Suprapubic skin (tissue), 3 donors: ENCODE data around the gene CLEC7A.

Source experiments
- EP300 ChIP-seq: sonication (generic); formaldehyde crosslinking; IDR thresholded peaks from one replicate; pipeline ENCODE4 v1.6.1; 2017; ENCODE audit warnings: antibody characterized with exemption
- POLR2A ChIP-seq, 2 donors: fragments of 450-650 bp; IDR thresholded peaks; one replicate each; pipeline ENCODE4 v1.6.1; 2017; ENCODE audit warnings: antibody characterized with exemption in 2 of 2, mild to moderate bottlenecking in 2 of 2, moderate library complexity in 2 of 2
- TF ChIP-seq, protein P1 (sequence below), 2 donors: fragments of 200-600 bp in 1 of 2; fragments of 450-650 bp in 1 of 2; sonication (generic) in 1 of 2; IDR thresholded peaks; one replicate each; pipeline ENCODE4 v1.5.1; 2016 to 2019; ENCODE audit warnings: antibody characterized with exemption in 2 of 2, mild to moderate bottlenecking in 1 of 2, moderate library complexity in 1 of 2

DNA sequence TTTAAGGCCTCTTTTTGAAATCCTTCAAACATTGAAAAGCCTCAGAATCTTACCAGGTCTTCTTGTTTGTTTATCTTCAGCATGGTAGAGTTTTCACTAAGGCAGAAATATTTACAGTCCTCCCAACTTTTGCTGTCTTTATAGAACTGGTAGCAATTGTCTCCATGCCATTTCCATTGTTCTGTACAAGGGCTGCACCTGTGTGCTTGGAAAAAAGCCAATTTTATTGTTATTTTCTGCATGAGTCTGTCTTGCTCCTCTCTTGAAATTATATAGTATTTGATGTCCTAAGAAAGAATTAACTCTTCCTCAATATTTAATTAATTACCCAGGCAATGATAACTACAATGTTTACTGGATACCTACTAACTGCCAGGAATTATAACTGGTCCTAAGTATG, 54.5 kb downstream of the CLEC7A start:
- TF ChIP-seq POLR2A (IDR thresholded peaks at IDR 0.05), result no peak
- TF ChIP-seq, protein P1, sequence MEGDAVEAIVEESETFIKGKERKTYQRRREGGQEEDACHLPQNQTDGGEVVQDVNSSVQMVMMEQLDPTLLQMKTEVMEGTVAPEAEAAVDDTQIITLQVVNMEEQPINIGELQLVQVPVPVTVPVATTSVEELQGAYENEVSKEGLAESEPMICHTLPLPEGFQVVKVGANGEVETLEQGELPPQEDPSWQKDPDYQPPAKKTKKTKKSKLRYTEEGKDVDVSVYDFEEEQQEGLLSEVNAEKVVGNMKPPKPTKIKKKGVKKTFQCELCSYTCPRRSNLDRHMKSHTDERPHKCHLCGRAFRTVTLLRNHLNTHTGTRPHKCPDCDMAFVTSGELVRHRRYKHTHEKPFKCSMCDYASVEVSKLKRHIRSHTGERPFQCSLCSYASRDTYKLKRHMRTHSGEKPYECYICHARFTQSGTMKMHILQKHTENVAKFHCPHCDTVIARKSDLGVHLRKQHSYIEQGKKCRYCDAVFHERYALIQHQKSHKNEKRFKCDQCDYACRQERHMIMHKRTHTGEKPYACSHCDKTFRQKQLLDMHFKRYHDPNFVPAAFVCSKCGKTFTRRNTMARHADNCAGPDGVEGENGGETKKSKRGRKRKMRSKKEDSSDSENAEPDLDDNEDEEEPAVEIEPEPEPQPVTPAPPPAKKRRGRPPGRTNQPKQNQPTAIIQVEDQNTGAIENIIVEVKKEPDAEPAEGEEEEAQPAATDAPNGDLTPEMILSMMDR (IDR thresholded peaks at IDR 0.05), result no peak
- no peak for TF ChIP-seq EP300
